ENCODE measurements around the gene LRRC8A. TPM values are rescaled to one million over a fixed set of nuclear protein-coding genes. Genes with fewer than 3 reads are reported as not detected.

LRRC8A gene
- total and polyA plus RNA-seq, 2 of the 13 experiments (the other 11 are each of a cell fraction or from before 2014, with no cell fraction given), result 16.1 to 40.6 TPM

DNA sequence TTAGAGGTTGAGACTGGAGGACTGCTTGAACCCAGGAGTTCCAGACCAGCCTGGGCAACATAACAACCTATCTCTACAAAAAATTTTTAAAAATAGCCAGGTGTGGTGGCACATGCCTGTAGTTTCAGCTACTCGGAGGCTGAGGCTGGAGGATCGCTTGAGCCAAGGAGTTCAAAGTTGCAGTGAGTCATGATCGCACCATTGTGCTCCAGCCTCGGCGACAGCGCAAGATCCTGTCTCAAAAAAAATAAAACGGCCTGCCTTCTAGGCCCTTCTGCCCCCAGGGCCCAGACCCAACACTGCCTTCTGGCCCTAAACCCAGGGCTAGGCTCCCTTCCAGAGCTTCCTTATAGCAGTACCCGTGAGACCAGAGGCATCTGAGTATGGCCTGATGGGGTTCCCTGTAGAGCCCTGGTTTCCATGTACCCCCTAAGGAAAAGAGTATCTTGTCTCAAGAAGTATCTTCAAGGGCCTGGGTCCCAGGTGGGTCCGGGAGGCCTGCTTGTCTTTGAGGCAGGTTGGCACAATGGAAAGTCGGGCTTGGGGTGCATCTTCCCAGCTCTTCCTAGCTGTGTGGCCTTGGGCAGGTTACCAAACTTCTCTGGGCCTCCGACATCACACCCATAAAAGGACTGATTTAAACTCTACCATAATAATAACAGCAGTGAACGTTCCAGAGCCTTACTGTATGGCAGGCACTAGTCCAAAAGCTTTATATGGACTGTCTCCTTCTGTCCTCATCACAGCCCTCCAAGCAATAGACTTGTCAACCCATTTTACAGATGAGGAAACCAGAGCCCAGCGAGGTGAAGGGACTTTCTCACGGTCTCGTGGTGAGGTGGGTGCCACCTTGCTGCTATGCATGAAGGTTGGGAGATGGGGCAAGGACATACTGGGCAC, 9.6 kb downstream of the LRRC8A start:
- Histone ChIP-seq H3K27ac (ENCODE audit: extremely low read length, insufficient read depth, low read length) (no peak overlapping the region), H3K9ac (ENCODE audit: insufficient read depth, low read depth, low read length) (no peak overlapping the region), H3K4me1 (ENCODE audit: insufficient read depth, low read length) (no peaks in the 10 kb centered on the region), H3K36me3 (replicated peaks in 1 of 2; ENCODE audit: control insufficient read depth in 1 of 2, insufficient read depth in 2 of 2, low read length in 2 of 2) (peaks cover 23 to 66% of the 10 kb centered on the region in 2 experiments; a peak in 4 of 5 replicates), H3K4me2 (ENCODE audit: low read depth, low read length) (no peak overlapping the region), H3K9me3 (ENCODE audit: low read length) (no peaks in the 10 kb centered on the region), H3K4me3 (replicated peaks in 1 of 3; ENCODE audit: insufficient read depth in 1 of 3, low read depth in 2 of 3, low read length in 3 of 3) (no peak overlapping the region), H2AFZ (ENCODE audit: low read length) (no peak overlapping the region), H4K20me1 (ENCODE audit: insufficient read depth, low read length) (no peaks in the 10 kb centered on the region), H3K27me3 (ENCODE audit: control insufficient read depth in 1 of 2, insufficient read depth in 2 of 2, low read length in 2 of 2) (no peaks in the 10 kb centered on the region), H3K79me2 (ENCODE audit: insufficient read depth, low read length) (peaks cover 23% of the 10 kb centered on the region)
- 94% methylated on average over 11 of the region's 15 CpGs for WGBS (ENCODE audit: low lambda C conversion rate)
- DNase-seq (ENCODE audit: low spot score), result no peak
- FAIRE-seq, result no peak
- no TSS peak for BruUV-seq (replicated peaks)
- no peak for TF ChIP-seq ZNF101 (CRISPR knock-in tag; IDR thresholded peaks at IDR 0.05; ENCODE audit: borderline replicate concordance, low read depth)
- no peak for TF ChIP-seq TP53 (CRISPR knock-in tag; conservative IDR thresholded peaks at IDR 0.05)
- peak; percentile 71 for TF ChIP-seq ZNF768 (CRISPR knock-in tag; IDR thresholded peaks at IDR 0.05)
- TF ChIP-seq STAT6 (CRISPR knock-in tag; IDR thresholded peaks at IDR 0.05; ENCODE audit: borderline replicate concordance), result no peak
- peak; percentile 83 for TF ChIP-seq ZNF629 (CRISPR knock-in tag; conservative IDR thresholded peaks at IDR 0.05)
- ATAC-seq, result no peak
- CTCF ChIA-PET (ENCODE audit: low intra/inter-chr PET ratio, low total read pairs), result no interaction called here
- POLR2A ChIA-PET, result no interaction called here
- in situ Hi-C loops (cut with HindIII; ENCODE audit: extremely low pct_ligation_motif_present, low pct_unique_long_range_greater_than_20kb), result no loop called here
- intact Hi-C loops (cut with micrococcal nuclease; ENCODE audit: unreplicated experiment), result no loop called here
